ENCODE data around the gene YAE1. TPM values are rescaled to one million over a fixed set of nuclear protein-coding genes. Genes with fewer than 3 reads are reported as not detected.

Gene YAE1
- total and polyA plus RNA-seq, 5 experiments from 2014 or later, result 10.9 to 37.6 (median 20.6) TPM

GRCh38 chr7:39560997-39561396 is 5.2 kb upstream of the YAE1 start:
- ATAC-seq, result no peak
- Mint-ChIP-seq H3K9me3 (no peaks in the 10 kb centered on the region), H3K27ac (no peak overlapping the region), H3K4me3 (no peak overlapping the region), H3K36me3 (peaks cover 0 to 2% (median 0%) of the 10 kb centered on the region in 3 donors), H3K4me1 (peaks cover 5 to 11% (median 7%) of the 10 kb centered on the region in 4 donors), H3K27me3 (peaks cover 0 to 9% (median 0%) of the 10 kb centered on the region in 5 donors)
- POLR2A ChIA-PET, result interaction anchor here (0.5 kb wide), 1 partner anchor 390 kb away, joined by 3 read pairs; no protein-coding TSS in a partner anchor
- no peak for DNase-seq

- Mint-ChIP-seq H3K27me3 (peaks cover 0 to 2% (median 0%) of the 10 kb centered on the region in 5 donors), H3K4me1 (peaks cover 10 to 36% (median 32%) of the 10 kb centered on the region in 4 donors), H3K27ac (peak overlapping the region; percentile 97 to 99 (median 98)), H3K9me3 (no peaks in the 10 kb centered on the region), H3K4me3 (peak overlapping the region; percentile 98 to 100 (median 99)), H3K36me3 (peaks cover 2 to 8% (median 4%) of the 10 kb centered on the region in 3 donors)
- DNase-seq (no peak), ATAC-seq (no peak)
- POLR2A ChIA-PET, result no interaction called here
These were observed 666 bp upstream of the YAE1 start for GRCh38 chr7:39565538-39565937.

GRCh38 chr7:39567294-39567693 is 1.1 kb downstream of the YAE1 start:
- H3K4me1 Mint-ChIP-seq, result peaks cover 10 to 36% (median 32%) of the 10 kb centered on the region in 4 donors
- H3K27me3 Mint-ChIP-seq, result no peaks in the 10 kb centered on the region
- peaks cover under 1 to 22% (median 4%) of the 10 kb centered on the region in 3 donors for H3K36me3 Mint-ChIP-seq
- no peak for ATAC-seq
- no peaks in the 10 kb centered on the region for H3K9me3 Mint-ChIP-seq
- peak overlapping the region in 9 of 10 donors; percentile 78 to 99 (median 98) for H3K27ac Mint-ChIP-seq
- no peak for DNase-seq
- POLR2A ChIA-PET, result interaction anchor here (1.2 kb wide), 1 partner anchor 166 kb away, joined by 7 read pairs; no protein-coding TSS in a partner anchor
- H3K4me3 Mint-ChIP-seq, result peak overlapping the region; percentile 98 to 100 (median 99)

- DNase-seq (no peak), ATAC-seq (no peak)
- H3K27ac Mint-ChIP-seq, result peak overlapping the region in 2 of 10 donors; percentile 4 to 62
- peaks cover 0 to 7% (median 6%) of the 10 kb centered on the region in 4 donors for H3K4me1 Mint-ChIP-seq
- H3K36me3 Mint-ChIP-seq, result peaks cover 0 to 54% (median 2%) of the 10 kb centered on the region in 3 donors
- POLR2A ChIA-PET, result interaction anchor here (0.7 kb wide), 1 partner anchor 35 kb away, joined by 5 read pairs; no protein-coding TSS in a partner anchor
- H3K9me3 Mint-ChIP-seq, result no peaks in the 10 kb centered on the region
- H3K4me3 Mint-ChIP-seq, result no peak overlapping the region
- no peaks in the 10 kb centered on the region for H3K27me3 Mint-ChIP-seq
These were observed 8.6 kb downstream of the YAE1 start for GRCh38 chr7:39574673-39575349.

GRCh38 chr7:39577229-39577874 is 11.1 kb downstream of the YAE1 start:
- Mint-ChIP-seq H3K9me3 (no peaks in the 10 kb centered on the region), H3K27ac (no peak overlapping the region), H3K27me3 (no peaks in the 10 kb centered on the region), H3K4me1 (peaks cover 7 to 11% (median 8%) of the 10 kb centered on the region in 4 donors), H3K36me3 (peaks cover 0 to 32% (median under 1%) of the 10 kb centered on the region in 3 donors), H3K4me3 (no peak overlapping the region)
- no peak for ATAC-seq
- no peak for DNase-seq
- POLR2A ChIA-PET, result interaction anchor here (0.8 to 3.5 kb wide), 3 partner anchors 46 to 169 kb away, joined by 3 to 31 read pairs (median 5); partner anchors contain the start of gene RALA

GRCh38 chr7:39580149-39580874 is 14.1 kb downstream of the YAE1 start:
- POLR2A ChIA-PET, result interaction anchor here (0.5 to 3.5 kb wide), 6 partner anchors 9 to 166 kb away, joined by 3 to 31 read pairs (median 7); no protein-coding TSS in a partner anchor
- Mint-ChIP-seq H3K9me3 (no peaks in the 10 kb centered on the region), H3K27me3 (no peaks in the 10 kb centered on the region), H3K4me1 (peaks cover 5 to 11% (median 8%) of the 10 kb centered on the region in 4 donors), H3K36me3 (peaks cover 0 to 9% (median 0%) of the 10 kb centered on the region in 3 donors), H3K27ac (peak overlapping the region in 5 of 10 donors; percentile 5 to 85 (median 67)), H3K4me3 (no peak overlapping the region)
- peak; percentile 89 to 97 for ATAC-seq
- peak; percentile 56 to 87 (median 70) for DNase-seq

- H3K27ac Mint-ChIP-seq, result peak overlapping the region in 3 of 10 donors; percentile 47 to 69 (median 47)
- H3K36me3 Mint-ChIP-seq, result peaks cover 0 to 3% (median 0%) of the 10 kb centered on the region in 3 donors
- H3K4me1 Mint-ChIP-seq, result peaks cover 0 to 11% (median 7%) of the 10 kb centered on the region in 4 donors
- no peaks in the 10 kb centered on the region for H3K27me3 Mint-ChIP-seq
- no peak overlapping the region for H3K4me3 Mint-ChIP-seq
- H3K9me3 Mint-ChIP-seq, result no peaks in the 10 kb centered on the region
- ATAC-seq (no peak), DNase-seq (no peak)
- POLR2A ChIA-PET, result interaction anchor here (1.0 kb wide), 1 partner anchor 160 kb away, joined by 3 read pairs; no protein-coding TSS in a partner anchor
These were observed 16.3 kb downstream of the YAE1 start for GRCh38 chr7:39582536-39582935.

- Mint-ChIP-seq H3K27me3 (no peaks in the 10 kb centered on the region), H3K27ac (peak overlapping the region in 2 of 10 donors; percentile 28 to 30), H3K4me3 (no peak overlapping the region), H3K9me3 (no peaks in the 10 kb centered on the region), H3K4me1 (peaks cover 0 to 11% (median 8%) of the 10 kb centered on the region in 4 donors), H3K36me3 (peaks cover 0 to 1% (median 0%) of the 10 kb centered on the region in 3 donors)
- no peak for DNase-seq
- POLR2A ChIA-PET, result interaction anchor here (0.5 to 0.6 kb wide), 2 partner anchors 160 to 366 kb away, joined by 3 read pairs; partner anchors contain the start of gene CDK13
- ATAC-seq, result no peak
These were observed 17.3 kb downstream of the YAE1 start for GRCh38 chr7:39583539-39583938.

GRCh38 chr7:39587393-39587792 is 21.2 kb downstream of the YAE1 start:
- Mint-ChIP-seq H3K4me3 (no peak overlapping the region), H3K27ac (peak overlapping the region in 3 of 10 donors; percentile 48 to 86 (median 68)), H3K36me3 (no peaks in the 10 kb centered on the region), H3K9me3 (no peaks in the 10 kb centered on the region), H3K27me3 (no peaks in the 10 kb centered on the region), H3K4me1 (peaks cover 3 to 34% (median 14%) of the 10 kb centered on the region in 4 donors)
- DNase-seq, result no peak
- ATAC-seq, result no peak
- POLR2A ChIA-PET, result no interaction called here

GRCh38 chr7:39588416-39588815 is 22.2 kb downstream of the YAE1 start:
- peaks cover 0 to 2% (median 0%) of the 10 kb centered on the region in 3 donors for H3K36me3 Mint-ChIP-seq
- DNase-seq, result no peak
- H3K4me1 Mint-ChIP-seq, result peaks cover 6 to 39% (median 15%) of the 10 kb centered on the region in 4 donors
- H3K27ac Mint-ChIP-seq, result peak overlapping the region in 2 of 10 donors; percentile 29 to 77
- POLR2A ChIA-PET, result interaction anchor here (1.7 to 2.8 kb wide), 2 partner anchors 9 to 145 kb away, joined by 6 to 10 read pairs; no protein-coding TSS in a partner anchor
- no peak for ATAC-seq
- H3K4me3 Mint-ChIP-seq, result no peak overlapping the region
- H3K9me3 Mint-ChIP-seq, result no peaks in the 10 kb centered on the region
- H3K27me3 Mint-ChIP-seq, result no peaks in the 10 kb centered on the region

- peak; percentile 82 to 95 for ATAC-seq
- H3K36me3 Mint-ChIP-seq, result peaks cover 0 to 2% (median 0%) of the 10 kb centered on the region in 3 donors
- H3K4me3 Mint-ChIP-seq, result peak overlapping the region in 7 of 10 donors; percentile 3 to 63 (median 41)
- peaks cover 6 to 43% (median 15%) of the 10 kb centered on the region in 4 donors for H3K4me1 Mint-ChIP-seq
- DNase-seq, result peak; percentile 10 to 74 (median 50)
- H3K9me3 Mint-ChIP-seq, result peaks cover 0 to 5% (median 0%) of the 10 kb centered on the region in 9 donors
- H3K27ac Mint-ChIP-seq, result peak overlapping the region in 8 of 10 donors; percentile 3 to 96 (median 56)
- POLR2A ChIA-PET, result interaction anchor here (0.6 to 2.8 kb wide), 5 partner anchors 10 to 144 kb away, joined by 3 to 10 read pairs (median 4); partner anchors contain the start of gene RALA
- no peaks in the 10 kb centered on the region for H3K27me3 Mint-ChIP-seq
These were observed 23.3 kb downstream of the YAE1 start for GRCh38 chr7:39589323-39590111.

Data from naive thymus-derived CD8-positive, alpha-beta T cell (primary cell).